Stomach (tissue), 4 donors: Measurements from ENCODE around the gene SENP1.

Experiments
- CTCF ChIP-seq, 7 experiments: fragments of 450-650 bp in 4 of 7; fragments of 200-600 bp in 3 of 7; sonication (generic) in 3 of 7; IDR thresholded peaks; one replicate each; pipeline ENCODE4 v1.5.1; 2016 to 2019; ENCODE audit warnings: antibody characterized with exemption in 7 of 7, control low read depth in 2 of 7, mild to moderate bottlenecking in 1 of 7
- EP300 ChIP-seq: sonication (generic); formaldehyde crosslinking; IDR thresholded peaks from one replicate; pipeline ENCODE4 v1.6.1; 2017; ENCODE audit warnings: antibody characterized with exemption

GRCh38 chr12:48030173-48030650 lies 75.7 kb downstream of the SENP1 start:
- TF ChIP-seq CTCF (IDR thresholded peaks at IDR 0.05) (peak in 1 of 7 experiments; percentile 20), EP300 (no peak)
